ENCODE measurements around the gene ZC2HC1B.

Gene ZC2HC1B

GRCh38 chr6:143986463-143987065 lies 122.3 kb downstream of the ZC2HC1B start:
- no peak for TF ChIP-seq SIN3A (IDR thresholded peaks at IDR 0.05; ENCODE audit: borderline replicate concordance, insufficient read depth, low read length)
- TF ChIP-seq FOXP2 (optimal IDR thresholded peaks at IDR 0.05; ENCODE audit: borderline replicate concordance, extremely low read depth, extremely low read length, insufficient read depth): no peak
- TF ChIP-seq POLR2AphosphoS5 (IDR thresholded peaks at IDR 0.05; ENCODE audit: low read depth, low read length): no peak
- TF ChIP-seq TAF1 (IDR thresholded peaks at IDR 0.05; ENCODE audit: borderline replicate concordance, insufficient read depth, low read length): no peak
- TF ChIP-seq REST (IDR thresholded peaks at IDR 0.05; ENCODE audit: insufficient read depth in 1 of 2, low read depth in 2 of 2, low read length in 2 of 2): no peak

All from PFSK-1 (cell line).